ENCODE results near the gene MSANTD2.

MSANTD2 gene

DNA sequence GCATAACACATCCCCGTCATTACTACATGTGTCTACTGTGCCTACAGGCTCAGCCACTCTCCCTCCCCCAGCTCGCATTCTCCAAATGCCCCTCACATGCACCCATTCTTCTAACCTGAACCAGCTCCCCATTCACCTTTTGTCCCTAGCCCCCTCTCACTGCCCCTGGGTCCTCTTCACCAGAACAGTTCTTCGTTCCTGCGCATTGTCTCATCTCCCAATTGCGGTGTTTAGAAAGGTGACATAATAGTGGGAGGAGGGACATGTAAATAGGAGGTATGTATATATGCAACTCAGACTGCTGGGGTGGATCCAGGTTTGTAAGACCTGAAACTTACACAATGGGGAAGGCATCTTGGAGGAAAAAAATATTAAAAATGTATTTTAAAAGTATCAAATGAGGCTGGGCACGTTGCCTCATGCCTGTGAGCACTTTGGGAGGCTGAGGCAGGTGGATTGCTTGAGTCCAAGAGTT lies 43.4 kb downstream of the MSANTD2 start:
- Mint-ChIP-seq H3K36me3 (no peaks in the 10 kb centered on the region), H3K27ac (no peak overlapping the region), H3K9me3 (ENCODE audit: low read depth) (no peaks in the 10 kb centered on the region), H3K27me3 (peaks cover 14% of the 10 kb centered on the region), H3K4me3 (no peak overlapping the region), H3K4me1 (ENCODE audit: low read depth) (peaks cover 19% of the 10 kb centered on the region)

DNA sequence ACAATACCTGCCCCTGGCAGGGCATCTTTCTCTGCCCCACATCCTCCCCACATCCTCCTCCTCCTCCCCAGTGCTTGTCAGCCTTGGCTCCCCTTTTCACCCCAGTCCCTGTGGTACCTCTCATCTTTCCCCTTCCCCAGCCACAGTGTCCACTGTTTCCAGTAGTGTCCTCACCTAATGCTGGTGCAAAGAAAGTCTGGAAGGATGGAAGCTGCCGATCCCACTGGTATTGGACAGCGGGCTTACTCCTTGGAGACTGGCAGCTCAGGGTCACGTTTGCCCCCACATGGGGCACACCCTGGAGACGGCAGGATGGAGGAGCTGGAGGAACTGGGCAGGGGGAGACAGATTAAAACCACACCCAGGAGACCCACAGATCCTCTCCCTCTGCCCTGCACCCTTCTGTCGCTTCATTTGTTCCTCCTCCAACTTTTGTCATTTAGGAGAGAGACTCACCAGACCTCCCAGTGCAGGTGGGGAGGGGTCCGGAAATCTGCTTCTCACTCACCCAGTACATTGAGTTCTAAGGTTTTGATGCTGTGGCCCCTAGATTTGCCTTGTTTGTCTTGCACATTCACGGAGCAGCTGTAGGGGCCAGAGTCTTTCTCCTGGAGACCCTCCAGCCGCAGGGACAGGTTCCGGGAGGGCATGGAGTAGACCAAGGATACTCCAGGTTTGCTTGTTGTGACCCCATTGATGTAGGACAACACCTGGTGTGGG lies 44.0 kb downstream of the MSANTD2 start:
- H3K27me3 Mint-ChIP-seq = peaks cover 14% of the 10 kb centered on the region

DNA sequence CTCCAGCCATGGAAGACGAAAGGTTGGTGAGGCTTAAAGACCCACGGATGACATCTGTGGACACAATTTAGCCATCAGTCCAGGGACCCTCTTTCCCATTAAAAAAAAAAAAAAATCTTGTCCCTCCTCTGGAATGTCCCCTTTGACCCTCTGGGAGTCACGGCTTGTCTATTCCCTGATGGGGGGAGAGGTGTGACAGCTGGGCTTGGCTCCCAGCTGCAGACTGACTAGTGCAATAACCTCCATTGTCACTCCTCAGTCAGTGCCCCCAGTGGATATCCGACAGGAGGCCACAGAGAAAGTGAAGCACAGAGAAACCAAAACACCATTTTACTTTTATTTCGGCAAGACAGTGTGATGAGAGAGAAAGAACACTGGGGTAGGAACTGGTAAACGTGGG lies 45.5 kb downstream of the MSANTD2 start:
- H3K27ac Mint-ChIP-seq = no peak overlapping the region
- H3K4me1 Mint-ChIP-seq (ENCODE audit: low read depth) = peaks cover 11% of the 10 kb centered on the region
- peaks cover 14% of the 10 kb centered on the region for H3K27me3 Mint-ChIP-seq
- no peak overlapping the region for H3K4me3 Mint-ChIP-seq
- H3K36me3 Mint-ChIP-seq = no peaks in the 10 kb centered on the region
- H3K9me3 Mint-ChIP-seq (ENCODE audit: low read depth) = no peaks in the 10 kb centered on the region

More for the DNA sequence above, 44.0 kb downstream of the MSANTD2 start:
- H3K4me3 Mint-ChIP-seq = no peak overlapping the region
- no peak overlapping the region for H3K27ac Mint-ChIP-seq
- no peaks in the 10 kb centered on the region for H3K36me3 Mint-ChIP-seq
- H3K9me3 Mint-ChIP-seq (ENCODE audit: low read depth) = no peaks in the 10 kb centered on the region
- H3K4me1 Mint-ChIP-seq (ENCODE audit: low read depth) = peaks cover 14% of the 10 kb centered on the region

GRCh38 chr11:124754309-124754708 lies 45.9 kb downstream of the MSANTD2 start:
- no peak overlapping the region for H3K4me3 Mint-ChIP-seq
- H3K27me3 Mint-ChIP-seq = peaks cover 14% of the 10 kb centered on the region
- no peaks in the 10 kb centered on the region for H3K9me3 Mint-ChIP-seq (ENCODE audit: low read depth)
- no peaks in the 10 kb centered on the region for H3K36me3 Mint-ChIP-seq
- peaks cover 11% of the 10 kb centered on the region for H3K4me1 Mint-ChIP-seq (ENCODE audit: low read depth)
- H3K27ac Mint-ChIP-seq = no peak overlapping the region

DNA sequence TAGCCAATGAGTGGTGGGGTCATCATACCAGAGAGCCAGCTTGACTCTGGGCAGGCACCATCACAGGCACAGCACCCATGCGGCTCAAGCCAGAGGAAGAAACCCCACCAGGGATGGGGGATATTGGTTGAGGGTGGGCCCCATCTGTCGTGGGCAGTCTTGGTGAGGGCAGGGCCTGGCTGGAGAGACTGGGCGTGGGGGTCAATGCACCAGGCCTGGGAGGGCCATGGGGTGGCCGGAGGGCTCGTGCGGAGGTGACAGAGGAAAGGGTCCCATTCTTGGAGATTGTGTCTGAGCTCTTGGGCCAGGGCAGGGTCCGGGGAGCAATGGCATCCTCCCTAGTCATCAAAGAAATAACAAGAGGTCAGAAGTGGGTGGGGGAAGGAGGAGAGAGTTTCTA lies 46.6 kb downstream of the MSANTD2 start:
- Mint-ChIP-seq H3K36me3 (no peaks in the 10 kb centered on the region), H3K9me3 (ENCODE audit: low read depth) (no peaks in the 10 kb centered on the region), H3K4me1 (ENCODE audit: low read depth) (peaks cover 10% of the 10 kb centered on the region), H3K4me3 (no peak overlapping the region), H3K27ac (no peak overlapping the region), H3K27me3 (peaks cover 14% of the 10 kb centered on the region)

DNA sequence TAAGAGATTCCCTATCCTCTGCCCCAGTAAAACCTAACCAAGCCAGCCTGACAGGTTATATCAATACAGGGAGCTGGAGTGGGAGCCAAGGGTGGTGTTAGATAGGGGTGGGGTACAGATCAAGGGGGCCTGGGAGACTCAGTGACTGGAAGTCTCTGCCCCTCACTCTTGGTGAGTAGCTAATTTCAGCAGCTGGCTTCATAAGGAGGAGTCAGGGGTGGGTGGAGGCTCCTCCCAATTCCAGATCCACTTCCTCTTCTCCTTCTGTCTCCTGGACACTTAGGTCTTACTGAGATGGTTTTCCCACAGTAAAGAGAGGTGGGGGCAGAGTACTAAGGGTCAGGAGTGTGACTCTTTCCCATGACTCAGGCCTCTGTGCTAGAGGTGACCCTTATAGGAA lies 47.0 kb downstream of the MSANTD2 start:
- Mint-ChIP-seq H3K36me3 (no peaks in the 10 kb centered on the region), H3K9me3 (ENCODE audit: low read depth) (no peaks in the 10 kb centered on the region), H3K27me3 (peaks cover 9% of the 10 kb centered on the region), H3K27ac (no peak overlapping the region), H3K4me1 (ENCODE audit: low read depth) (peaks cover 6% of the 10 kb centered on the region), H3K4me3 (no peak overlapping the region)

GRCh38 chr11:124752471-124753102 lies 47.6 kb downstream of the MSANTD2 start:
- Mint-ChIP-seq H3K4me3 (peak overlapping the region; percentile 58), H3K27ac (peak overlapping the region; percentile 61), H3K36me3 (no peaks in the 10 kb centered on the region)

DNA sequence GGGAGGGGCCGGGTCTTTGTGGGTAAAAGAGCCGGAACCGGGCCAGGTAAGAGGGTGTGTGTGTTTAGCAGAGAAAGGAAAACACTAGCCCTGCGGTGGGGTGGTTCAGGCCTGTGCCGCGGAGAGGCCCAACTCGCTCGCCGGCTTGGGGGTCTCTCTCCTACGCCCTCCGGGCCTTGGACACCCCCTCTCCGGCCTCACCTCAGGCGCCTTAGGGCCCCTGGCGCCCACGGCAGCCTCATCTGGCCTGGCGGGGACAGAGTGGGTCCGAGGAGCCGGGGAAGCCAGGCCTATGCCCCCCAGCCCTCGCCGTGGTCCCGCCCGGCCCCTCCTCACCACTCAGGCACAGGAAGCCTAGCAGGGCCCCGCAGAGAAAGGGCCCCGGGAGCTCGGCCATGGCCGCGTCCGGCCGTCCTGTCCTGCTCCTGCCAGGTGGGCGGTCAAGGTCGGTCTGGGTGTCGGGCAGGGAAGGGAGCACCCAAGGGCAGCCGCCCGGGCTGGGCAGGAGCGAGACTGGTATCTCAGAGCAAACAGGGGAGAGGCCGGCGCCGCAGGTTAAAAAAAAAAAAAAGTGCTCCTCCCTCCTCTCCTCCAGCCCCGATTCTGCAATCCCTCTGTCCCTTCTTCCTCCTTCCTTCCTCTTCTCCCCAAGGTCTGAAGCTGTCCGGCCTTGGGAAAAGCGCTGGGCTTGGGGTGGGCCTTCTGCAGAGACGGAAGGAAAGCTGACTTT lies 48.3 kb downstream of the MSANTD2 start, which contains the start of gene VSIG2:
TSS of gene VSIG2 (minus strand) at position 515 of the 730 bp plus-strand sequence. CDS start at position 397, 118 bp downstream.
- no peaks in the 10 kb centered on the region for H3K9me3 Mint-ChIP-seq (ENCODE audit: low read depth)
- no peaks in the 10 kb centered on the region for H3K36me3 Mint-ChIP-seq
- peak within 1 kb of the TSS; percentile 58 for H3K4me3 Mint-ChIP-seq
- peaks cover 6% of the 10 kb centered on the region for H3K27me3 Mint-ChIP-seq
- H3K27ac Mint-ChIP-seq = peak within 1 kb of the TSS; percentile 61
- peaks cover 8% of the 10 kb centered on the region for H3K4me1 Mint-ChIP-seq (ENCODE audit: low read depth)

More at GRCh38 chr11:124752471-124753102, 47.6 kb downstream of the MSANTD2 start:
- H3K4me1 Mint-ChIP-seq (ENCODE audit: low read depth) = peaks cover 5% of the 10 kb centered on the region
- H3K9me3 Mint-ChIP-seq (ENCODE audit: low read depth) = no peaks in the 10 kb centered on the region
- H3K27me3 Mint-ChIP-seq = peaks cover 8% of the 10 kb centered on the region

GRCh38 chr11:124751391-124751740 lies 48.8 kb downstream of the MSANTD2 start:
- Mint-ChIP-seq H3K36me3 (no peaks in the 10 kb centered on the region), H3K4me3 (no peak overlapping the region)

GRCh38 chr11:124749912-124750311 lies 50.3 kb downstream of the MSANTD2 start:
- Mint-ChIP-seq H3K4me3 (no peak overlapping the region), H3K27me3 (no peaks in the 10 kb centered on the region), H3K36me3 (no peaks in the 10 kb centered on the region), H3K4me1 (ENCODE audit: low read depth) (peaks cover 16% of the 10 kb centered on the region), H3K9me3 (ENCODE audit: low read depth) (no peaks in the 10 kb centered on the region), H3K27ac (no peak overlapping the region)

More at GRCh38 chr11:124751391-124751740, 48.8 kb downstream of the MSANTD2 start:
- no peaks in the 10 kb centered on the region for H3K9me3 Mint-ChIP-seq (ENCODE audit: low read depth)
- peaks cover 12% of the 10 kb centered on the region for H3K4me1 Mint-ChIP-seq (ENCODE audit: low read depth)
- peaks cover 5% of the 10 kb centered on the region for H3K27me3 Mint-ChIP-seq
- H3K27ac Mint-ChIP-seq = no peak overlapping the region

DNA sequence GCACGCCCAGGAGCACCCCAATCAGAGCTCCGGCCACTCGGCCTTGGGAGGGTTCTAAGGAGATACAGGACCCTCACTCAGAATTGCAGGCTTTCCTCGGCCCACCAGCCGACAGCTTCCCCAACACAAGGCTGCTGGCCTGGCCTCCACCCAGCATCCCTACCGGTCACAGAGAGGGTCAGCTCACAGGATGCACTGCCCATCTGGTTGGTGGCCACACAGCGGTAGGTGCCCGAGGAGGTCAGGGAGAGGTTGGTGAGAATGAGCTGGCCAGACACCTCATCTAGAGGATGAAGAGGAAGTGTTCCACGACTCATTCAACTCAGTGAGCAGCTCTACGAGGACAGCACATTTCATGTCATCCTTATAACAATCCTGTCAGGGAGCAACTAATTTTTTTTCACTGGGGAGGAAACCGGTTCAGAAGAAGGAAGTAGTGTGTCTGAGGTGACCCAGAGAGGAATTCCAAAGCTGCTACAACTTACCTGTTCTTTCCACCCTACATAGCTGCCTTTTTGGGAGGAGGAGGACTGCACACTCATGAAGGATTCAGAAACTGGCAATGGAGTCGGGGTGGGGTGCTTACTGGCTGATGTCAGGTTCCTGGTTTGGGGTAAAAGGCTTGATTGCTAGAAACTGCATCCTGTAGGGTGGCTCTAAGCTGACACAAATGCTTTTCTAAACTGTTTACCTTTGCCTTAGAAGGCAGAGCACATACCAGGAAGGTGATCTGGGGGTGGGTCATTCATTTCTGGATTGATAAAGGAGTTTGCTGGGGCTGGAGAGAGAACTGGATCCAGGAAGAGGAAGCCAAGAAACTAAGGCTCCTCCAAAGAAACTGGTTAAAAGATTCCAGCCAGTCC lies 51.5 kb downstream of the MSANTD2 start:
- H3K4me3 Mint-ChIP-seq = no peak overlapping the region
- H3K4me1 Mint-ChIP-seq (ENCODE audit: low read depth) = peaks cover 18% of the 10 kb centered on the region
- no peaks in the 10 kb centered on the region for H3K36me3 Mint-ChIP-seq
- H3K9me3 Mint-ChIP-seq (ENCODE audit: low read depth) = no peaks in the 10 kb centered on the region
- H3K27ac Mint-ChIP-seq = no peak overlapping the region
- H3K27me3 Mint-ChIP-seq = no peaks in the 10 kb centered on the region

DNA sequence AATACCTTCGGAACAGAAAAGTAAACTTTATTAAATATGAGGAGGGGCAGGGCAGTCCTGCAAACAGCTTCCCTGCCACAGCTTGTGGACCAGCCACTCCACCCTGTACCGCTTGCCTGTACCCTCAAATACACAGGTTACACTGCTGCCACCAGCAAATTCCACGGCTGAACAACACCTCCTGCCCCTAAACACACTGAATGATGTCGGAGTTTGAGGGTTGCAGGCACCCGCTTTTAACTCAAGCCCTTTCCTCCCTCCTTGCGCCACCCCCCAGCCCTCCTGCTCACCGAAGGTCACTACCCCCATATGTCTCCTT lies 52.1 kb downstream of the MSANTD2 start:
- H3K4me1 Mint-ChIP-seq (ENCODE audit: low read depth) = peaks cover 18% of the 10 kb centered on the region
- H3K27ac Mint-ChIP-seq = no peak overlapping the region
- no peaks in the 10 kb centered on the region for H3K36me3 Mint-ChIP-seq
- no peaks in the 10 kb centered on the region for H3K9me3 Mint-ChIP-seq (ENCODE audit: low read depth)
- no peak overlapping the region for H3K4me3 Mint-ChIP-seq
- H3K27me3 Mint-ChIP-seq = no peaks in the 10 kb centered on the region

- Mint-ChIP-seq H3K36me3 (no peaks in the 10 kb centered on the region), H3K27ac (no peak overlapping the region), H3K27me3 (no peaks in the 10 kb centered on the region), H3K4me1 (ENCODE audit: low read depth) (peaks cover 18% of the 10 kb centered on the region), H3K4me3 (peak overlapping the region; percentile 98), H3K9me3 (ENCODE audit: low read depth) (no peaks in the 10 kb centered on the region)
These were observed 52.7 kb downstream of the MSANTD2 start for GRCh38 chr11:124747406-124748099.

GRCh38 chr11:124746621-124747243 lies 53.5 kb downstream of the MSANTD2 start:
- Mint-ChIP-seq H3K4me3 (peak overlapping the region; percentile 98), H3K27me3 (no peaks in the 10 kb centered on the region), H3K4me1 (ENCODE audit: low read depth) (peaks cover 18% of the 10 kb centered on the region), H3K36me3 (no peaks in the 10 kb centered on the region), H3K27ac (peak overlapping the region; percentile 88), H3K9me3 (ENCODE audit: low read depth) (no peaks in the 10 kb centered on the region)

All from activated naive CD8-positive, alpha-beta T cell (primary cell).